ENCODE data around the gene SHQ1.
"Not testable (repeated sequence)": the region's sequence is repeated elsewhere in the genome, so short reads cannot be mapped to it uniquely, and the experiment has no call there.

Gene SHQ1

DNA sequence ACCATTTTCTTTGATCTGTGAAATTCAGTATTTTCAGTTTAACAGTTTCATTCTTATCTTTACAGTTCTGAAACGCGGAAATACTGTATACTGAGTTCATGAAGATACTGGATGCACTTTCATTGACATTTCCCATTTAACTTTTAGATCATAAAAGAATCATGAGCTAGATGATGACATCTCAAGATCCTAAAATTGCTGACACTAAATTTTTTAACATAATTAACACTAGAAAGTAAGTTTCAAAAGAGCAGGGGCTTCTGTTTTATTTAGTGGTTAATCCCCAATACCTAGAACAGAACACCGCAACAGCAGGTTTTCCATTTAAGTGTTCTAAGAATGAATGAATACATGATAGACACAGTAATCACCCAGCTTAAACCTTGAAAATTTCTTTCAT is 54.2 kb downstream of the SHQ1 start:
- no peak for DNase-seq (ENCODE audit: low read depth)
- TF ChIP-seq, protein P1, sequence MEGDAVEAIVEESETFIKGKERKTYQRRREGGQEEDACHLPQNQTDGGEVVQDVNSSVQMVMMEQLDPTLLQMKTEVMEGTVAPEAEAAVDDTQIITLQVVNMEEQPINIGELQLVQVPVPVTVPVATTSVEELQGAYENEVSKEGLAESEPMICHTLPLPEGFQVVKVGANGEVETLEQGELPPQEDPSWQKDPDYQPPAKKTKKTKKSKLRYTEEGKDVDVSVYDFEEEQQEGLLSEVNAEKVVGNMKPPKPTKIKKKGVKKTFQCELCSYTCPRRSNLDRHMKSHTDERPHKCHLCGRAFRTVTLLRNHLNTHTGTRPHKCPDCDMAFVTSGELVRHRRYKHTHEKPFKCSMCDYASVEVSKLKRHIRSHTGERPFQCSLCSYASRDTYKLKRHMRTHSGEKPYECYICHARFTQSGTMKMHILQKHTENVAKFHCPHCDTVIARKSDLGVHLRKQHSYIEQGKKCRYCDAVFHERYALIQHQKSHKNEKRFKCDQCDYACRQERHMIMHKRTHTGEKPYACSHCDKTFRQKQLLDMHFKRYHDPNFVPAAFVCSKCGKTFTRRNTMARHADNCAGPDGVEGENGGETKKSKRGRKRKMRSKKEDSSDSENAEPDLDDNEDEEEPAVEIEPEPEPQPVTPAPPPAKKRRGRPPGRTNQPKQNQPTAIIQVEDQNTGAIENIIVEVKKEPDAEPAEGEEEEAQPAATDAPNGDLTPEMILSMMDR (conservative IDR thresholded peaks at IDR 0.05; ENCODE audit: control insufficient read depth, insufficient read depth, low read depth, low read length), result no peak
- no peak overlapping the region for H3K4me3 ChIP-seq (ENCODE audit: control insufficient read depth, low read depth, low read length)

DNA sequence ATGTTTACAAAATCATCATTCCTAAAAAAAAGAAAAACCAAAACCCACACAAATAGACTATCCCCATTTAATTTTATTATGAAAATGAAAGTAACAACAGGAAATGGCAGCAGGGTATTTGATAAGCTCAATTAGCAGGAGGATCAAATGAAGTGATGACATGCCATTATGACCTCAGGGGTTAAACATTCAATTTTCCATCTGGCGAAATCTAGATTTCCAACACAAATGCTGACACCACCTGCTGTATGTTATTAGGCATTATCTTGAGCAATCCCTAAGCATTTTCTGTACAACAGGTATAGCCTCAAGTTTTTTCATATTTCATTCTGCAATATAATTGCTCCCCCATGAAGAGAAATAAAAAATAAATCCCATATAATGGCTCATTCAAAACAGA is 57.1 kb downstream of the SHQ1 start:
- peak; percentile 8 for DNase-seq (ENCODE audit: low read depth)
- TF ChIP-seq, protein P1 (conservative IDR thresholded peaks at IDR 0.05; ENCODE audit: control insufficient read depth, insufficient read depth, low read depth, low read length), result no peak
- no peak overlapping the region for H3K4me3 ChIP-seq (ENCODE audit: control insufficient read depth, low read depth, low read length)

DNA sequence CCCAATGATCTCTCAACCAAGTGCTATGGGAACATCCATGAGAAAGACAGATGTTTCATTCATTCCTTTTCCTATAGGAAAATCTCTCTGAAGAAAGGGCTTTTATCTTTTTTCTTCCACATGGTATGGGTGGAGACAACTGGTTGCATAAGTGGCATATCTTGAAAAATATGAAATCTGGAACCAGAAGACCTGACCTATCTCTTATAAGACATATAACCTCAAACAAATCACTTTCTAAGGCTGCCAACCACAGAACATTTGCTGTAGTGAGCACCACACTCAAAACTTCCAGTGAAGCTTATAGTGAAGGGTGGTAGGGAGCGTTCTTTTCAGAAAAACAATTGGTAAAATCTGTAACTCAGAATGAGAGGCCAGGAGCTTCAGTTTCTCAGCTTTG is 58.5 kb downstream of the SHQ1 start:
- TF ChIP-seq, protein P1 (conservative IDR thresholded peaks at IDR 0.05; ENCODE audit: control insufficient read depth, insufficient read depth, low read depth, low read length), result no peak
- no peak for DNase-seq (ENCODE audit: low read depth)
- no peak overlapping the region for H3K4me3 ChIP-seq (ENCODE audit: control insufficient read depth, low read depth, low read length)

DNA sequence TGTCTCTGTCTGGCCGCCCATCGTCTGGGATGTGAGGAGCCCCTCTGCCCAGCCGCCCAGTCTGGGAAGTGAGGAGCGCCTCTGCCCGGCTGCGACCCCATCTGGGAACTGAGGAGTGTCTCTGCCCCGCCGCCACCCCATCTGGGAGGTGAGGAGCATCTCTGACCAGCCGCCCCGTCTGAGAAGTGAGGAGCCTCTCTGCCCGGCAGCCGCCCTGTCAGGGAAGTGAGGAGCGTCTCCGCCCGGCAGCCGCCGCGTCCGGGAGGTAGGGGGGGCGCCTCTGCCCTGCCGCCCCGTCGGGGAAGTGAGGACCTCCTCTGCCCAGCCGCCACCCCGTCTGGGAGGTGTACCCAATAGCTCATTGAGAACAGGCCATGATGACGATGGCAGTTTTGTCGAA is 60.0 kb downstream of the SHQ1 start:
- not testable (repeated sequence) for H3K4me3 ChIP-seq (ENCODE audit: control insufficient read depth, low read depth, low read length); DNase-seq (ENCODE audit: low read depth)

DNA sequence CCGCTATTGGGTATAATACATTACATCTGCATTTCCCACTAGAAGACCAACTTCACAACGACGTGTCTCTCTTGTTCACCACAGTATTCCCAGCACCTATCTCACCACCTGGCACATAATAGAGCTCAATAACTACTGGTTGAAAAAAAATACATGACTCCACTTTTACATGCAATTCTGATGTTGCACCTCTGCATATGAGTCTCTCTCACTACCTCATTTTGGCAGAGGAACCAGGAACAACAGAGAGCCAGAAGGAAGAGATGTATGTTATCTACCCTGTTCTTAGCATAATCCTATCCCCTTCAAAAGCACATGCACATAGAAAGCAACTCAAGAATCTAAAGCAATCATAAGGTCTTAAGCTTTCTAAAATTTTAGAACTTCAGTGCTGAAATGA is 61.6 kb downstream of the SHQ1 start:
- H3K4me3 ChIP-seq (ENCODE audit: control insufficient read depth, low read depth, low read length), result no peak overlapping the region
- no peak for DNase-seq (ENCODE audit: low read depth)
- TF ChIP-seq, protein P1 (conservative IDR thresholded peaks at IDR 0.05; ENCODE audit: control insufficient read depth, insufficient read depth, low read depth, low read length), result no peak

DNA sequence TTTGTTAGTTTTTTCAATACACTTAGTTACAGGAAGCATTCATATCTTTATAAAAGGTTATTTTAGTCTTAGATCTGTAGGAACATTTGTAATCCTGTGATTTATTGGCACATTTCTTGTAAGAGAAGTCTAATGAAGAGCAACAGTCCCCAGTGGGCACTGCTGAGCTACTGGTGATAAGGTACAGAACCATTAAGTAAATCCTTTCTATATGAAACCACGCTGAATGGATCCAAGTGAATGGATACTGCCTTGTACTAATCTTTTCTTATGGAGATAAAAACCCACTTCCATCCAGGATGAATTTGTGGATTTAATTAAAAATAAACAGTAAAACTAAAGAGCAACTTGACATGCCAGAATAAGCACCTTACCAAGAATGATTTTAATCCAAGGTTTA is 64.0 kb downstream of the SHQ1 start:
- TF ChIP-seq, protein P1 (conservative IDR thresholded peaks at IDR 0.05; ENCODE audit: control insufficient read depth, insufficient read depth, low read depth, low read length), result no peak

DNA sequence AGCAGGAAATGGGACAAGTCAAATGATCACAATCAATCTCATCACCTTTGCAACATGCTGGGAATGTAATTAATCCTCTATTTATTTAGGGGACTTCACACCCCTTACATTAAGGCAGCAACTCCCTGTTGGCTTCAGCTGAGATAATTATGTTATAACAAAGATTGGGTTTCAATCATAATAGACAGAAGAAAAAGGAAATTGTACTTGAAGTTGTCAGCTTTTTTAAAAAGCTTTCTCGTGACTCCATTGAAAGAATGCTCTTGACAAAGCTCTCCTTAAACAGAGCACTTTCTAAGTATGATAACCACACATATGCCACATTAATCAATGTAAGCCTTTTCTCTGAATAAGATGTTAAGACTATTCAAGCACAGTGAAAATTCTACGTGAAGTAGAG is 65.7 kb downstream of the SHQ1 start:
- no peak overlapping the region for H3K4me3 ChIP-seq (ENCODE audit: control insufficient read depth, low read depth, low read length)
- no peak for DNase-seq (ENCODE audit: low read depth)
- TF ChIP-seq, protein P1 (conservative IDR thresholded peaks at IDR 0.05; ENCODE audit: control insufficient read depth, insufficient read depth, low read depth, low read length), result no peak

More for the DNA sequence above, 64.0 kb downstream of the SHQ1 start:
- no peak for DNase-seq (ENCODE audit: low read depth)
- no peak overlapping the region for H3K4me3 ChIP-seq (ENCODE audit: control insufficient read depth, low read depth, low read length)
